NCI-H345 treated with DMSO at 0.1 percent for 48 hours (cell line): ENCODE measurements around the gene TMEM45A.
"Not testable (repeated sequence)": the region's sequence is repeated elsewhere in the genome, so short reads cannot be mapped to it uniquely, and the experiment has no call there.

ENCODE experiments used
- DNase-seq: peaks from one replicate; lab custom pipeline; 2025; ENCODE audit not compliant: unreplicated experiment; lab: John Stamatoyannopoulos, UW

The TMEM45A gene, protein sequence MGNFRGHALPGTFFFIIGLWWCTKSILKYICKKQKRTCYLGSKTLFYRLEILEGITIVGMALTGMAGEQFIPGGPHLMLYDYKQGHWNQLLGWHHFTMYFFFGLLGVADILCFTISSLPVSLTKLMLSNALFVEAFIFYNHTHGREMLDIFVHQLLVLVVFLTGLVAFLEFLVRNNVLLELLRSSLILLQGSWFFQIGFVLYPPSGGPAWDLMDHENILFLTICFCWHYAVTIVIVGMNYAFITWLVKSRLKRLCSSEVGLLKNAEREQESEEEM

DNA sequence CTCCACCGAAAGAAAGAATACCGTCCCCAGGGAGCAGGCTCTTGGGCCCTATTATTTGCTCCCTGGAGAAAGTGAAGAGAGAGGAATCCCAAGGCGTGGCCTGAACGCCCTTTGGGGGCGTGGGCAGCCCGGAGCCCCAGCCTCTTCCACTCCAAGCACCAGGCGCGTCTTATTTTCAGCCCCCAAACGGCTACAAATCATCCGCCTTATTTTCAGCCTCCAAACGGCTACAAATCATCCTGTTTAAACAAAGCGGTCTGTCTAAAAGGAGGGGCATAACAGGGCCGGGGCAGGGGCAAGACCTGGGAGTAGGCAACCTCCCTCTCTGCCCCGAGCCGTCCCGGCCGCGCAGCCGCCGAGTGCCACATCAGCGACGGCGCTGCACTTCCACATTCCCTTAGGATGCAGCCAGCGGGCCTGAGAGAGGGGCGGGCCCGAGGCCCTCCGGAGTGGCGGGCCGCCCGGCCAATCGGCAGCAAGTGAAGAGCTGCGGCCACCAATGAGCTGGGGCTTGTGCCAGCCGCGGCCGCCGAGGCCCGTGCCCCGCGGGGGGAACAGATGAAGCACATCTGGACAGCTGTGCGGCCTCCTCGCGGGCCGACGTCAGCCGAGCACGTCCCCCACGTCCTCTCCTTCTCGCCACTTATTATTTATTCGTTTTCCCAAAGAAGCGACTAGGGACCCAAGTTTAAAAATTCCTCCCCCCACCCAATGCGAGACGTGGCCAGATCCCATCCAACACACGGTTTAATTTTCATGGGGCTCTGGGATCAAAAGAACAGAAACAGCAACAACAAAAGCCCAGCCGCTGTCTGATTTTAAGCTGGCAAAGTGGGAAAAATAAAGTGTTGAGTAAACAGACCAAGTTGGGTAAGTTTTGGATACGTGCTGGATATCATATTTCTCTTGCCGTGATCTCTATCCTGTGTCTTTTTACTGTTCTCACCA lies at the start of gene TMEM45A:
TSS of gene TMEM45A (plus strand) at position 561 of the 948 bp plus-strand sequence. CDS start 62,593 bp downstream, outside the sequence.
- DNase-seq = peak; percentile 69

DNA sequence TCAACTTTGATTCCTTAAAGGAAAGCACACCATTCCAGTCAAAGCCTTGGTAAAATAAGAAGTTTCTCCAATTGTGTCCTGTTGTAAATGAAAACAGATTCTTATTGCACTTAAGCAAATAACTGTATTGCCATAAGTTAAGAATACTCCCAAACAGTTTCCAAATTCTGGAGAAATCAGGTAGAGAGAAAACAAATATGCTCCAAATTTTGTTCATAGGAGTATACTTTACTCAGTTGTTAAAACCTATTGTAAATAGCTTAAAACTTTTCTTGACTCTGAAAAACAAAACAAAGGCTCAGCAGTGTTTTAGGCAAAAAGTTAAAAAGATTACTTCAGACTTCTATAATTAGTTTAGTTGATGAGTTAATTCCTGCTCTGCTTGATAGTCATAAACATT lies 48.7 kb upstream of the TMEM45A start:
- no peak for DNase-seq

DNA sequence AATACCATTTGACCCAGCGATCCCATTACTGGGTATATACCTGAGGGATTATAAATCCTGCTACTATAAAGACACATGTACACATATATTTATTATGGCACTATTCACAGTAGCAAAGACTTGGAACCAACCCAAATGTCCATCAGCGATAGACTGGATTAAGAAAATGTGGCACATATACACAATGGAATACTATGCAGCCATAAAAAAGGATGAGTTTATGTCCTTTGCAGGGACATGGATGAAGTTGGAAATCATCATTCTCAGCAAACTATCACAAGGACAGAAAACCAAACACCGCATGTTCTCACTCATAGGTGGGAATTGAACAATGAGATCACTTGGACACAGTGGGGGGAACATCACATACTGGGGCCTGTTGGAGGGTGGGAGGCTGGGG lies 45.4 kb upstream of the TMEM45A start:
- not testable (repeated sequence) for DNase-seq

DNA sequence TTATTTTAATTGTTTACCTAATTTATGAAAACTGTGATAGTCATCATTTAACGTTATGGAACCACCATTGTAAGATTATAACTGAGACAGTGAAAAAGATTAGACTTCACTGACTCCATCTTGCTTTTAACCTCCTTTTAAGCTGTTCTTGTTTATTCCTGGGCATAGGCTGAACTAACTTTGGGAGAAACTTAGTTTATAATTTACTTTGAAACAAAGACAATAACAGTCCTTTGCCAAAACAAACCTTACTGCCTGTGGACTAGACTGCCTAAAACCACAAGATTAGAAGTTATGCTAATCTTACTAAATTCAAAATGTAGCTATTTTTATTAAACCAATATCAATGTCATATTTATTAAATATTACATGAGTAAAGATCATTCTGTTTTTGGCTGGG lies 44.3 kb upstream of the TMEM45A start:
- DNase-seq = no peak

DNA sequence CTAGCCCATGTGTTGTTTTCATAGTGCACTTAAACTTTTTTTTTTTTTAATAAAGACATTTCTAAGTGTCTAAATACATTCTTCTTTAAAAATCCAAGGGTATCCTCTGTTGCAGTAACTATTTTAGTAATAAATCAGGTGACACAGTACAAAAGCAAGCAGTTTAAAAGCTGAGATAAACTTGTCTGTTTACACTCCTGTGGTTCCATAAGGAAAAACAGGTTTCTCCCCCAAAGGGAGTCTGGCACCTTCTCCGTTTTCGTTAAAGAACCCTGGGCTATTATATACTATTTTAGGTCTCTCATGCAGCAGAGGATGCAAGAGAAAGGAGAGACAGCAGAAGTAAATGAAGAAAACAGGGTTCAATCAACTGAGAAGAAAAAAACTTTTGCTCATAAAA lies 43.2 kb upstream of the TMEM45A start:
- no peak for DNase-seq

DNA sequence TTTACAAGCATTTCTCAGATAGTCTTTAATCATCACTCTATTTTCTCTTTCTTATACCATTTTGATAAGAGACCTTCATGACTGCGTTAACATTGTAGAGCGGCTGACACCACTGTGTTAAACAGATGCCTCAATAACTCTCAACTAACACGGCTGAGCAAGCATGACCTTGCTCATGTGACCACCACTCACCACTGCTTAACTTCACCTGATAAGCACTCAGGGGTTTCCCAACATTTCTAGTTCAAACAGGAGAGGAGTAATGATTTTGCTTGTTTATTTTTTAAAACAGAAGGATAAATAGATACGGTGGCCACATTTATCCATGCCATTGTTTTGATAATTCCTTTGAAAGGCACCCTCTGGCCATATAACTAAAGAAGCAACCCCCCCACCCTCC lies 37.7 kb upstream of the TMEM45A start:
- no peak for DNase-seq

DNA sequence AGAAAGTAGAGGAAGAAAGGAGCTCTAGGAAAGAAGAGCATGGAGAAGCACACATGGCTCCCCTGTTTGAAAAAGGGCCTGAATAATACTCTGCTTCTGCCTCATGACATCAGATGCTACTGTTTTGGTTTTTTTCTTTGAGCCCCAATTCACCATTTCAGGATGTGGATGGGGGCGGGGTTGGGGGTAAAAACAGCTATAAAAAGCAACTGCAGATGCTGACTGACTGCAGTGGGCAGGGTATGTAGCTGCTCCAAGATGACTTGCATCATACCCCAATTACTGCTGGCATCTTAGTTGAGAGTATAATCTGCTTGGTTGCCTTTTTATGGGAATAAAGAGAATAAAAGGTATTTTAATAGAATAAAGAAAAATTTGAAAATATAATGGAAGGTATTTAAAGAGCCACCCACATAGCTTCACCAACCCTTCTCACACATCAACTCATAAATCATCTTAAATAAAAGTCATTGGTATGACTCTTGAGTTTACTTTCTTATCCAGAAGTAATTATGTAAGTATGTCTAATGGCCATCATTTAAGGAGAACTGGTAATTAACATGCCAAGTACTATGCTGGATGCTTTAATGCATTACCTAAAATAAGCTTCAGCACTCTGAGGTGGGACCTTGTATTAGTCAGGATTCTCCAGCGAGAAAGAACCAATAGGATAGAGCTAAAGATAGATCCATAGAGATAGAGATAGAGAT lies 36.4 kb upstream of the TMEM45A start:
- no peak for DNase-seq

DNA sequence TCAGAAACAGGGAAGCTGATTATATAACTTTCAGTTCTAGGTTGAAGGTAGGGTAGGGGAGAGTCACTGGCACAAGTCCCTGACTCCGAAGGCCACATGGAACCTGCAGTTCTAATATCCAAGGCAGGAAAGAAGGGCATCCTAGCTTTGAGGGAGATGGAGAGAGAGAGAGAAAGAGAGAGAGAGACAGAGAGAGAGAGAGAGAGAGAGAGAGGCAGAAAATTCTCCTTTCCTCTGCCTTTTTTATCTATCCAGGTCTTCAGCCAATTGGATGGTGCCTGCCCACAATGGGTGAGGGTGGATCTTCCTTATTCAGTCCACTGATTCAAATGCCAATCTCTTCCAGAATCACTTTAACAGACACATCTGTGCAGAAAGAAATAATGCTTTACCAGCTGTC lies 35.7 kb upstream of the TMEM45A start:
- no peak for DNase-seq

DNA sequence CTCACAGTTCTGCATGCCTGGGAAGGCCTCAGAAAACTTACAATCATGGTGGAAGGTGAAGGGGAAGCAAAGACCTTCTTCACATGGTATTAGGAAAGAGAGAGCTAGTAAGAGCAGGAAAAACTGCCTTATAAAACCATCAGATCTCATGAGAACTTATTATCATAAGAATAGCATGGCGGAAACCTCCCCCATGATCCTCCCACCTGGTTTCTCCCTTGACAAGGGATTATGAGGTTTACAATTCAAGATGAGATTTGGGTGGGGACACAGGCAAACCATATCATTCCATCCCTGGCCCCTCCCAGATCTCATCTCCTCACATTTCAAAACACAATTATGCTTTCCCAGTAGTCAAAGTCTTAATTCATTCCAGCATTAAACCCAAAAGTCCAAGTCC lies 34.6 kb upstream of the TMEM45A start:
- DNase-seq = no peak

DNA sequence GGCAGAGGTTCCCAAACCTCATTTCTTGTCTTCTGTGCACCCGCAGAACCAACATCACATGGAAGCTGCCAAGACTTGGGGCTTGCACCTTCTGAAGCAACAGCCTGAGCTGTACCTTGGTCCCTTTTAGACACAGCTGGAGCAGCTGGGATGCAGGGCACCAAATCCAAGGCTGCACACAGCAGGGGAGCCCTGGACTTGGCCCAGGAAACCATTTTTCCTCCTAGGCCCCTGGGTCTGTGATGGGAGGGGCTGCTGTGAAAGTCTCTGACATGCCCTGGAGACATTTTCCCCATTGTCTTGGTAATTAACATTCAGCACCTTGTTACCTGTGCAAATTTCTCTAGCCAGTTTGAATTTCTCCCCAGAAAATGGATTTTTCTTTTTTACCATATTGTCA lies 33.6 kb upstream of the TMEM45A start:
- no peak for DNase-seq

DNA sequence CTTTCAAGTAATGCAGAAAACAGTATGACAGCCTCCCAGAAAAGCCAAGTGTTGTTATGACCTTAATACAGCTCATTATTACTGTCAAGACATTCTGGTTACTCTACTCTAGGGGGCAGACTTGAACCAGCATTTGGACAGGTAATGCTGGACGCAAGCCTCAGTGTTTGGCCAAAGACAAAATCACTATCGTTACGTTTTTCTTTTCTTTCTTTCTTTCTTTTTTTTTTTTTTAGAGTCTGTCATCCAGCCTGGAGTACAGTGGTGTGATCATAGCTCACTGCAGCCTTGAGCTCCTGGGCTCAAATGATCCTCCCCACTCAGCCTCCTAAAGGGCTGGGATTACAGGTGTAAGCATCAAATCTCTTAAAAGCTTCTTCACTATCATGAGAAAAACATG lies 29.4 kb upstream of the TMEM45A start:
- peak; percentile 2 for DNase-seq

DNA sequence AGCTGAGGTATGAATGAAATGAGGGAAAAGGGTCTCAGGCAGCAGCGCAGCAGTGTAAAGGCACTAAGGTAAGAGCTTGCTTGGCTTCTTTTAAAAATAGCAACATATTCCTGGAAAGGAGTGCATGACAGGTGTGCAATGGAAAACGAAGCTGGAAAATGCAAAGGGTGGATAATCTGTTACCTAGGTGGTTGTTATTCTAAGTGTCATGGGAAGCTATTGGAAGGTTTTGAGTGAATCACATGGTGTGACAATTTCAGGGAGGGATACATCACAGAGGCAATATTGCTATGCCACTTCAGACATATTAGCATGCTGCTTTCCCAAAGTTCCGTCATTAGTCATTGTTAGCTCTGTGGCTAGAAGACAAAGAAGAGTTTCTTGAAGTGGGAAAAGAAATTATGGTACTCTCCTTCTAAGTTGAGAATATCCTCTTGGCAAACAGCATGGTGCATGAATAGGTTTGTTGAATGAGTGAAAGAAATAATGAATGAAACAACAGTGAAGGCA lies 28.7 kb upstream of the TMEM45A start:
- DNase-seq = no peak

DNA sequence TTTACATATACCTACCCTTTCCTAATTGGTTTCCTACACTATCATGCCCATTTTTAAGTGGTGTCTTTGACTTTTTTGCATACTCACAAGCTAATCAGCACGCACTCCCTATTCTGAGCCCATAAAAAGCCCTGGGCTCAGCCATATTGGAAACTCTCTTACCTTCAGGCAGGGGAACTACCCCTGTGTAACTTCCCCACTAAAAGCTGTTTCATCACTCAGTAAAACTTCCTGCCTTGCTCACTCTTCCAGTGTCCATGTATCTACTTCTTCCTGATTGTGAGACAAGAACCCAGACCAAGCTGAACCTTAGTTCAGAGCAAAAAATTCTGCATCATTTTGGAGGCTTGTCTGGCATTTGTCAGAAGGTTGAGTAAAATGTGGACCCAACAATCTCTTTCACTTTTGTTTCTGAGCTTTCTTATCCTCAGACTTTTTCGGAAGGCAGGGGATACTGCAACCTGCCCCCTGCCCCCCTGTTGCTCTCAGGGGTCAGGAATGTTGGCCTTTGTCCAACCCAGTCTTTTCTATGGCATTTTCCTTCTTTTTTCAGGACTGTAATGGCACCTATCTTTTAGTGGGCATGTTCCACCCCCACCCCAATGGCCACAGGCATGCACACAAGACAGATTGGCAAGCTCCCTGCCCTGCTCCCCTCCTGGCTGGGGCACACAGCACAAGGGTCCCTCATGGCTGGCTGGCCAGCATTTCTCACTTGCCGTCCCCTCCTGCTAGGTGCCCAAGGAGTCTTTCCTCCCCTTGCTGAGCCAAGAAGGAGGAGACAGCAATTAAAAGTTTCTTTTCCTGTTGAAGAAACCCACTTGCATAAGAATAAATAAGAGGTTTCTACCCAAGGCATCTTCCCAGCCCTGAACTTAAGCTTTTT lies 26.3 kb upstream of the TMEM45A start:
- DNase-seq = no peak

DNA sequence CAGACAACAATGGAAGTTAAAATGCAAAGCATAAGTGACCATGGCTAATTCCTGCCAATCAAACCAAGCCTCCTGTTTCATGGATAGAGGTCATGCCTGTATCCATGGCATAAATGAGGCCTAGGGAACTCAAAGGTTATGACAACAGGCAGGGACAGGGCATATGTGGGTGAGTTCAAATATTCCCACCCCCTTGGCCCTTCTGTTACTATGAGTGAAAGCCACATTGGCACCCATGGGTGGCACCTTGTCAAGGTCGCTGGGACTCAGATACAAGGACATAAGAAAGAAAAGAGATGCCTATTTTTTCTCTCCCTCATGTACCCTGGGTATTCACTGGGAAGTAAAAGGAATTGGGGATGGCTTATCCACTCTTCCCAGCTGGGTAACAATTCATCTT lies 25.3 kb upstream of the TMEM45A start:
- DNase-seq = no peak

DNA sequence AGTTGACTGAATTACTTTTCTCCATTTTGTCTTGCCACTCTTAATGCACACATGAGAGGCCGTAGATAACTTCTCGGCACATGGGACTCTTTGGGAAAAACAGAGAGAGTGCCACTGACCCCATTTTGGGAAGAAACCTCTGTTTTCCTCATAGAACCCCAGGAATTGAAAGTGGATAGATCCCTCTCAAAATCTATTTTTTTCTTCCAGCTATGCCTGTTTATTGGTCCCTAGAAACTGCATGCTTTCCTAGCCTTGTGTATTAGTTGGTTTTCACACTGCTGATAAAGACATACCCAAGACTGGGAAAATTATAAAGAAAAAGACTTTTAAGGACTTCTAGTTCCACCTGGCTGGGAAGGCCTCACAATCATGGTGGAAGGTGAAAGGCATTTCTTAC lies 23.7 kb upstream of the TMEM45A start:
- DNase-seq = no peak

DNA sequence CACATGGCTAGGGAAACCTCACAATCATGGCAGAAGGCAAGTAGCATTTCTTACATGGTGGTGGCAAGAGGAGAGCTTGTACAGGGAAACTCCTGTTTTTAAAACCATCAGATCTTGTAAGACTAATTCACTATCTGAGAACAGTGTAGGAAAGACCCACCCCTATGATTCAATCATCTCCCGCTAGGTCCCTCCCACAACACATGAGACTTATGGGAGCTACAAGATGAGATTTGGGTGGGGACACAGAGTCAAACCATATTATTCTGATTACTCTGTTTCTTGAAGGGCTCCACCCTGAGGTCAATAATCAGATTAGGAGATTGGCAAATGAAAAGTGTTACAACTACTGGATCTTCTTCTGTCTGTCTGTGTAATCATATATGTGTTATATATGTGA lies 21.5 kb upstream of the TMEM45A start:
- DNase-seq = no peak

DNA sequence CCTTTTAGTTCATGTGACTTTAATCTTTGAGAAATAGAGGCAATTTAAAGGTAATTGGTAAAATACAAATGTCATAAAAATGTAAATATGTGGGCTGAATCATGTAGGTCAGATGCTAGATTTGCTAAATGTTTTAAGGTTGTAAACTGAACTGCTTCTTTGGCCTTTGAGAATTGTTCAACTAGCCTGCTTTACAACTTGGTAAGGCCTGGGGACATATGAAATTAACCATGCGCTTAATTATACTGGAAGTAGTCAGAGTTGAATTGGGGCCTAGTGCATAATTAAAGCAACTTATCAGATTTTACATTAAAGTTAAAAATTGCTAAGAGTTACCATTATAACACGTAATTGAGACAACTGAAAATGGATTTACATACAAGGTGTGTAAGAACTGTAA lies 21.0 kb upstream of the TMEM45A start:
- DNase-seq = no peak

DNA sequence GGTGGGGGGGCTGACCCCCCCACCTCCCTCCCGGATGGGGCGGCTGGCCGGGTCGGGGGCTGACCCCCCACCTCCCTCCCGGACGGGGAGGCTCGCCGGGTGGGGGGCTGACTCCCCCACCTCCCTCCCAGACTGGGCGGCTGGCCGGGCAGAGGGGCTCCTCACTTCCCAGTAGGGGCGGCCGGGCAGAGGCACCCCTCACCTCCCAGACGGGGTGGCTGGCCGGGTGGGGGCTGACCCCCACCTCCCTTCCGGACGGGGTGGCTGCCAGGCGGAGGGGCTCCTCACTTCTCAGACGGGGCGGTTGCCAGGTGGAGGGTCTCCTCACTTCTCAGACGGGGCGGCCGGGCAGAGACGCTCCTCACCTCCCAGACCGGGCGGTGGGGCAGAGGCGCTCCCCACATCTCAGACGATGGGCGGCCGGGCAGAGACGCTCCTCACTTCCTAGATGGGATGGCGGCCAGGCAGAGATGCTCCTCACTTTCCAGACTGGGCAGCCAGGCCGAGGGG lies 14.5 kb upstream of the TMEM45A start:
- not testable (repeated sequence) for DNase-seq

DNA sequence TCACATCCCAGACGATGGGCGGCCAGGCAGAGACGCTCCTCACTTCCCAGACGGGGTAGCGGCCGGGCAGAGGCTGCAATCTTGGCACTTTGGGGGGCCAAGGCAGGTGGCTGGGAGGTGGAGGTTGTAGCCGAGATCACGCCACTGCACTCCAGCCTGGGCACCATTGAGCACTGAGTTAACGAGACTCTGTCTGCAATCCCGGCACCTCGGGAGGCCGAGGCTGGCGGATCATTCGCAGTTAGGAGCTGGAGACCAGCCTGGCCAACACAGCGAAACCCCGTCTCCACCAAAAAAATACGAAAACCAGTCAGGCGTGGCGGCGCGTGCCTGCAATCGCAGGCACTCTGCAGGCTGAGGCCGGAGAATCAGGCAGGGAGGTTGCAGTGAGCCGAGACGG lies 13.9 kb upstream of the TMEM45A start:
- not testable (repeated sequence) for DNase-seq

DNA sequence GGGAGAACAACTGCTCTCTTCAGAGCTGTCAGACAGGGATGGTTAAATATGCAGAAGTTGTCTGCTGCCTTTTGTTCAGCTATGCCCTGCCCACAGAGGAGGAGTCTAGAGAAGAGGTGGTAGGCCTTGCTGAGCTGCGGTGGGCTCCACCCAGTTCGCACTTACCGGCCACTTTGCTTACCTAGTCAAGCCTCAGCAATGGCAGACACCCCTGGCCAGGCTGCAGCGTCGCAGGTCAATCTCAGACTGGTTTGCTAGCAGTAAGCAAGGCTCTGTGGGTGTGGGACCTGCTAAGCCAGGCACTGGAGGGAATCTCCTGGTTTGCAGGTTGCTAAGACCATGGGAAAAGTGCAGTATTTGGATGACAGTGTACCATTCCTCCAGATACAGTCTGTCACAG lies 12.3 kb upstream of the TMEM45A start:
- DNase-seq = no peak
